Stimulated activated CD4-positive, alpha-beta T cell treated with anti-CD3 and anti-CD28 coated beads, Interleukin-4, amount 100 ng/mL, for 24 hours (primary cell): ENCODE data around the gene KIF6.

Source experiments
- DNase-seq: peaks from one replicate; pipeline ENCODE4 v3.0.0-alpha.2; 2020

Gene KIF6

DNA sequence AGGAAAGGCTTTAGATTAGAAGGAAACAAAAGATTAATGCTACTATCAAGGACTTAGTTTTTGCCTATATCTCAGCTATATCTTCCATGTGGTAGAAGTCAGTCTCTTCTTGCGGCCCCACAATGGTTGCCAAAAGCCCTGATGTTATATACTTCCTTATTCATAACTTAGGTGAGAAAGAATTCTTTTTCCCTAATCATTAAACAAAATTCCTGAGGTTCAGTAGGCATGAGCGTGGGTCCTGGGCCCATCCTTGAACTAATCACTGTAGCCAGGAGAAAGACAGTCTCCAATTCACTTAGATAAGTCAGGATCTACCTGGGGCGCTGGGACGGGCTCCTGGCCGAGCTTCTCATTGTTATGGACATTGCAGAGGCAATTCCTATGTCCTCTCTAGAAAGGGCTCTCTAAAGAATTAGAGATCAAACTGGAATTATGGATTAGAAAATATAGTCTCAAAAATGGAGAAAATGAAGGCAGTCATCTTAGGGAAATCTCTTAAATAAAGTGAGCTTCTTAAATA lies 134.3 kb downstream of the KIF6 start:
- no peak for DNase-seq

DNA sequence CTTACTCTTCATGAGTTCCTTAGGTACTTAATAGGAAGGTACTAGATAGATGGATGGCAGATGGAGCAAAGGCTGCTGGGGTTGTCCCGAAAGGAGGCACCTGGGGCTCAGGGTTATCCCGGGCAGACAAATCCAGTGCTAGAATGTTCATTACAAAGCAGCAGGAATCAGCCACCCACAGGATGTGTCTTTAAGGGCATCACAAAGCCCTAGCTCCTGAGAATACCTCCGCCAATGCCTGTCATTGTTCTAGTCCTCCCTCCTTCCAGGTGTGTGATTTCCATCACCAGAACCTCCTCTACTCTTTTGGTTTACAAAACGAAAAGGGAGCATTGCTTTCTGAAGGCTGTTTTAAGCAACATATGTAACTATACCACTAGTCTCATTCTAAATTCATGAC lies 138.1 kb downstream of the KIF6 start:
- no peak for DNase-seq

DNA sequence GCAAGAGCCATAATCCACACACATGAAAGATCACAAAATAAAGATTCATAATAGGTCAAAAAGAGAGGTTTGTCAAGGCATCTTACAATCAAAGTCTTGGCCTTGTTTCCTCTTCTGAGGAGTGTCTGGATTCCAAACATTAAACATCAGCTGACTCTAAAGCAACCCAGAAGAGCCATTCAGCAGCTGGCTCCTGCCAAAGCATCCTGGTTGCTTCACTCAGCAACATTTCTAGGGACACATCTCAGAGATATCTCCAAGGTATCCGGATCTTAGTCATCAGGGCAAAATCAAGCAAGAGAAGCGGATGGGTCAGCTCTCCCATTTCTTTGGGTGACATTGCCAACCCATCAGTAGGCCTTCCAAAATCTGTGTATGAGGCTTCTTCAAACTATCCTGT lies 139.6 kb downstream of the KIF6 start:
- DNase-seq, result no peak

- DNase-seq, result no peak
Measured at GRCh38 chr6:39577446-39578165, 147.6 kb downstream of the KIF6 start.

GRCh38 chr6:39576556-39577303 lies 148.5 kb downstream of the KIF6 start:
- DNase-seq, result no peak

GRCh38 chr6:39574991-39575390 lies 150.2 kb downstream of the KIF6 start:
- DNase-seq, result no peak

DNA sequence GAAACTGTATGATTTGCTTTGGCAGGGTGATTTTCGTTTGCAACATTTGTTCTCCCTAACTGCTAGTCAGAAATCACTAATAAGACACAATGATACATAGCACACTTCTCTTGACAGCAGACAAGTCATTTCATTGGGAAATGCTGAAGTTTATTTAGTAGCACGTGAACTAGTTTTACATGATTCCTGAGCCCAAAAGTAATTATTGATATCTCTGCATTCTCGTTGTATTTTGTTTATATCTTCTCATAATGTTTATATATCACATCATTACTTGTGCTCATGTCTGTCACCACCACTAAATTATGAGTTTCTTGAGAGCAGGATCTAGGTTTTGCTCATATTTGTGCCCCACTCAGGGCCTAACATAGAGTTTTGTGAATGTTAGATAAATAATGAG lies 151.7 kb downstream of the KIF6 start:
- DNase-seq, result no peak

DNA sequence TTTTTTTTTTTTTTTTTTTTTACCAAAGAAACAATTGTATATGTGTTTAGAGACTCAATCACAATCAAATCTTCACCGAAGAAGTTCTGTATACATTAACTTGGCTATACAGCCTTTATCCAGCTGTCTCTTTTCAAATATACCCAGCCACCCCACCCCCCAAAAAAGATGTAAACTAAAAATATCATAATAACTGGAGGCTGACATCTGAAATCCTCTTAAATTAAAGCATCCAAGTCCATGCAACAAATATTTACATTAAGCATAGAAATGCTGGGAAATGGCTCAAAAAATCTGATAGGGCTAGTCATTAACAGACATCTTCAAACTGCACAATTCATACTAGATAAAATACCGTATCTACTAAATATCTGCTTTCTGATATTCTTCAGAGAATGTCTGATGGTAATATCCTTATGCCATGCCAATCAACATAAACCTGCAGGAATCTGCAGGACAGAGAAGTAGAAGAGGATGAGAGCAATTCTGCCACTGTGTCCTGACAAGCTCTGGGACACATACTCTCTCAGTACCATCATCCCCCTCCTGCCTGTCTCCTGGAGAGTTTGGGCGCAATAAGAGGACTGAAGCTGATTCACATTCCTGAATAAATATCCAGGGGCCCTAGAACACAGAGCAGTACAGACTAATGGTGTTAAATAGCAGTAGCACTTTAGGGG lies 152.4 kb downstream of the KIF6 start:
- no peak for DNase-seq

- no peak for DNase-seq
Measured at GRCh38 chr6:39568896-39569295, 156.3 kb downstream of the KIF6 start.

GRCh38 chr6:39567091-39567490 lies 158.1 kb downstream of the KIF6 start:
- no peak for DNase-seq

- no peak for DNase-seq
Measured at GRCh38 chr6:39566456-39566855, 158.8 kb downstream of the KIF6 start.

DNA sequence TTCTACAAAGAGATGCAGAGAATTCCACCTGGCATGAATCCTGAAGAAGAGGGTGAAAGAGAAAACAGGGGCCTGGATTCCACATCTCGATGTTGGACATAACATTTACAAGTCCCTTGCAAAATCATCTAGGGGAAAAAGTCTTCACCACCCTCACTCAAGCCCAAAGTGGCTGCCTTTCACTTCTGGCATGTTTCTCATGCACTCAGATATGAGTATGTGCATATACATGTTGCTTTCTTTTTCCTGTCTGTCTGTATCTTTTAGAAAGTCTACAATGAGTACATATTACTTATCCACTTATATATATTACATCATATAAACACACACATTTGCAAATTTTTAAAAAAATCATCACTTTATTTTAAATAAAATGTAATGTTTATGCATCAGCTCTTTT lies 159.3 kb downstream of the KIF6 start:
- no peak for DNase-seq

GRCh38 chr6:39563566-39564311 lies 161.5 kb downstream of the KIF6 start:
- DNase-seq, result no peak

- DNase-seq, result no peak
Measured at GRCh38 chr6:39561536-39562266, 163.5 kb downstream of the KIF6 start.

GRCh38 chr6:39560915-39561314 lies 164.3 kb downstream of the KIF6 start:
- DNase-seq, result no peak

- no peak for DNase-seq
Measured at GRCh38 chr6:39558591-39559190, 166.5 kb downstream of the KIF6 start.

- no peak for DNase-seq
Measured at GRCh38 chr6:39558079-39558478, 167.1 kb downstream of the KIF6 start.

DNA sequence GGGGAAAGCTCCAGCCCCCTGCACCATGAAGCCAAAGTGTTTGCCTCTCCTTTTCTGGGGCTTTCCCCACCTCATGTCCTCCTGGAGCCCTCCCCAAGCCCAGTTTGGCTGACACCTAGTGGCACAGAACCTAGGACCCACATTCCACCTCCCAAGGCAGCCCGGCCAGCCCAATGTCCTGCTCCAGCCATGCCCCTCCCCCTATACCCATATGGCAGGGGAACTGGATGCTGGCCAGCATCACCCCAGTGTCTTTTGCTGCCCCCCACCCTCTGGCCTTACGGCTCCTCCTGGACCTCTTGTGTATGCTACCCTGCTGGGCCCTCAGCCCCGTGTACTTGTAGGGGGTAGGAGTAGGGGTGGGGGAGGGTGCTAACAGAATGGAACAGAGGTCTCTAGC lies 170.1 kb downstream of the KIF6 start:
- no peak for DNase-seq

GRCh38 chr6:39553860-39554802 lies 171.1 kb downstream of the KIF6 start:
- no peak for DNase-seq

GRCh38 chr6:39553029-39553428 lies 172.2 kb downstream of the KIF6 start:
- no peak for DNase-seq

GRCh38 chr6:39550191-39550590 lies 175.0 kb downstream of the KIF6 start:
- DNase-seq, result no peak
